HG03442 (cell line): ENCODE data around the gene FREY1.
"Not testable (repeated sequence)": the region's sequence is repeated elsewhere in the genome, so short reads cannot be mapped to it uniquely, and the experiment has no call there.

Experiments
- ATAC-seq: cut with Tn5 transposase; IDR thresholded peaks from one replicate; pipeline ENCODE4 v1.9.1; 2021; ENCODE audit warnings: mild to moderate bottlenecking, moderate library complexity; ENCODE audit not compliant: unreplicated experiment

FREY1 gene

GRCh38 chr11:45917623-45918330, 10.7 kb upstream of the FREY1 start, which contains the start of gene PEX16:
TSS of gene PEX16 (minus strand) at chr11:45917877. CDS start at chr11:45917811, 66 bp downstream.
- peak; percentile 87 for ATAC-seq

- no peak for ATAC-seq
Measured at GRCh38 chr11:45917286-45917622, 10.2 kb upstream of the FREY1 start.

- no peak for ATAC-seq
Measured at GRCh38 chr11:45915446-45915845, 8.4 kb upstream of the FREY1 start.

- no peak for ATAC-seq
Measured at GRCh38 chr11:45913942-45914635, 7.0 kb upstream of the FREY1 start.

- ATAC-seq, result no peak
Measured at GRCh38 chr11:45913514-45913913, 6.4 kb upstream of the FREY1 start.

- ATAC-seq, result no peak
Measured at GRCh38 chr11:45910623-45911022, 3.6 kb upstream of the FREY1 start.

GRCh38 chr11:45909594-45910475, 2.8 kb upstream of the FREY1 start:
- no peak for ATAC-seq

GRCh38 chr11:45907911-45908370, 870 bp upstream of the FREY1 start:
- no peak for ATAC-seq

- ATAC-seq, result no peak
Measured at GRCh38 chr11:45906096-45906682, 882 bp downstream of the FREY1 start.

- not testable (repeated sequence) for ATAC-seq
Measured at GRCh38 chr11:45905576-45905975, 1.5 kb downstream of the FREY1 start.

- no peak for ATAC-seq
Measured at GRCh38 chr11:45905095-45905494, 2.0 kb downstream of the FREY1 start.

GRCh38 chr11:45904309-45904915, 2.7 kb downstream of the FREY1 start:
- no peak for ATAC-seq

GRCh38 chr11:45902452-45903380, 4.4 kb downstream of the FREY1 start:
- no peak for ATAC-seq

GRCh38 chr11:45901626-45902025, 5.4 kb downstream of the FREY1 start:
- ATAC-seq, result no peak

GRCh38 chr11:45900916-45901617, 6.0 kb downstream of the FREY1 start:
- no peak for ATAC-seq

- ATAC-seq, result peak; percentile 15
Measured at GRCh38 chr11:45900175-45900800, 6.8 kb downstream of the FREY1 start.

GRCh38 chr11:45899448-45900174, 7.5 kb downstream of the FREY1 start:
- ATAC-seq, result peak; percentile 62

- no peak for ATAC-seq
Measured at GRCh38 chr11:45899086-45899447, 8.0 kb downstream of the FREY1 start.
